K562 (cell line): ENCODE data around the gene NR1D1.

ENCODE experiments used
- CBX5 ChIP-seq: IDR thresholded peaks from 2 replicates; pipeline ENCODE4 v1.6.1; 2014; ENCODE audit warnings: low read depth, borderline replicate concordance
- CXXC5 ChIP-seq: fragments of 250-450 bp; sonication (Bioruptor Pico); IDR thresholded peaks from 2 replicates; pipeline ENCODE4 v1.8.0; 2022; ENCODE audit warnings: inconsistent platforms, mild to moderate bottlenecking, moderate library complexity
- FOSL1 ChIP-seq: fragments of 200-800 bp; sonication (Bioruptor generic); conservative IDR thresholded peaks from 2 replicates; pipeline ENCODE4 v1.6.1; 2016; ENCODE audit warnings: missing genetic modification characterization, missing compliant biosample characterization
- MTA3 ChIP-seq: fragments of 450-650 bp; formaldehyde crosslinking; IDR thresholded peaks from 2 replicates; pipeline ENCODE4 v1.6.1; 2017; ENCODE audit warnings: mild to moderate bottlenecking, borderline replicate concordance
- THAP7 ChIP-seq: fragments of 250-450 bp; sonication (Bioruptor Pico); IDR thresholded peaks from 2 replicates; pipeline ENCODE4 v1.5.0; 2021
- TF ChIP-seq, protein P1 (sequence below), 3 experiments: IDR thresholded peaks in 2 of 3; conservative IDR thresholded peaks in 1 of 3; 2 replicates each; pipeline ENCODE4 v1.5.1; 2011 to 2012; ENCODE audit warnings: low read length in 3 of 3, mild to moderate bottlenecking in 3 of 3, control low read depth in 2 of 3, improper control_type of control experiment in 1 of 3, inconsistent platforms in 1 of 3, low read depth in 1 of 3, mixed read lengths in 1 of 3, moderate library complexity in 1 of 3; ENCODE audit not compliant: insufficient read depth in 2 of 3

DNA sequence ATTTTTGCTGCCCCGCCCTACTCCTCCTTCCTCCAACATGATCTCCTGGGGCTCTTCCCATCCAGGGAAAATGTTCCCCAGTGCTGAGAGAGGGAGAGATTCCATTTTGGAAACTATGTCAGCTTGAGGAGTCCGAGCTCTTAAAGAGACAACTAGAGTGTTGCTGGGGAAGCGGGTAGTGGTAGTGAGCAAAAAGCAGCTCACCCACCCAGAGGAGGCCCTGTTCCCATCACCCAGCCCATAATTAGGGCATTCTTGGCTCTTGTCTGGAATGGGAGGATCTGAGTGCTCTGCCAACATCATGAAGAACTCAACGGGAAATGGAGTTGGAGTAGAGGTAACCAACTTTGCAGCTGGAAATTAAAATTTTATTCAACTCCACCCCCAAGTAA is 12.3 kb upstream of the NR1D1 start:
- TF ChIP-seq THAP7 (CRISPR knock-in tag) (no peak), MTA3 (no peak), FOSL1 (no peak), CXXC5 (no peak), CBX5 (no peak)
- TF ChIP-seq, protein P1, sequence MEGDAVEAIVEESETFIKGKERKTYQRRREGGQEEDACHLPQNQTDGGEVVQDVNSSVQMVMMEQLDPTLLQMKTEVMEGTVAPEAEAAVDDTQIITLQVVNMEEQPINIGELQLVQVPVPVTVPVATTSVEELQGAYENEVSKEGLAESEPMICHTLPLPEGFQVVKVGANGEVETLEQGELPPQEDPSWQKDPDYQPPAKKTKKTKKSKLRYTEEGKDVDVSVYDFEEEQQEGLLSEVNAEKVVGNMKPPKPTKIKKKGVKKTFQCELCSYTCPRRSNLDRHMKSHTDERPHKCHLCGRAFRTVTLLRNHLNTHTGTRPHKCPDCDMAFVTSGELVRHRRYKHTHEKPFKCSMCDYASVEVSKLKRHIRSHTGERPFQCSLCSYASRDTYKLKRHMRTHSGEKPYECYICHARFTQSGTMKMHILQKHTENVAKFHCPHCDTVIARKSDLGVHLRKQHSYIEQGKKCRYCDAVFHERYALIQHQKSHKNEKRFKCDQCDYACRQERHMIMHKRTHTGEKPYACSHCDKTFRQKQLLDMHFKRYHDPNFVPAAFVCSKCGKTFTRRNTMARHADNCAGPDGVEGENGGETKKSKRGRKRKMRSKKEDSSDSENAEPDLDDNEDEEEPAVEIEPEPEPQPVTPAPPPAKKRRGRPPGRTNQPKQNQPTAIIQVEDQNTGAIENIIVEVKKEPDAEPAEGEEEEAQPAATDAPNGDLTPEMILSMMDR (IDR thresholded peaks at IDR 0.05 in 2 of 3, conservative IDR thresholded peaks at IDR 0.05 in 1 of 3; ENCODE audit: insufficient read depth in 2 of 3, low read depth in 1 of 3, low read length in 3 of 3) = no peak
